HepG2 (cell line): ENCODE results near the gene LNX2. TPM values are rescaled to one million over a fixed set of nuclear protein-coding genes. Genes with fewer than 3 reads are reported as not detected.

Experiments used
- FOXK2 ChIP-seq: fragments of 450-650 bp; IDR thresholded peaks from 2 replicates; pipeline ENCODE4 v1.6.1; 2016
- HMG20A ChIP-seq: IDR thresholded peaks from 2 replicates; pipeline ENCODE4 v1.6.1; 2016; ENCODE audit warnings: borderline replicate concordance
- NFE2L1 ChIP-seq: sonication (generic); formaldehyde crosslinking; IDR thresholded peaks from 2 replicates; pipeline ENCODE4 v1.4.0; 2020; ENCODE audit warnings: missing genetic modification reagents, mild to moderate bottlenecking, borderline replicate concordance
- NFKBIZ ChIP-seq: IDR thresholded peaks from 2 replicates; pipeline ENCODE4 v1.6.1; 2018; ENCODE audit warnings: missing genetic modification reagents, missing compliant biosample characterization
- SMAD9 ChIP-seq: sonication (generic); formaldehyde crosslinking; IDR thresholded peaks from 2 replicates; pipeline ENCODE4 v1.5.1; 2020; ENCODE audit warnings: mild to moderate bottlenecking, missing genetic modification reagents
- ZBTB3 ChIP-seq: sonication (generic); formaldehyde crosslinking; IDR thresholded peaks from 2 replicates; pipeline ENCODE4 v1.4.0; 2020; ENCODE audit warnings: low read depth, mild to moderate bottlenecking, moderate library complexity, missing genetic modification reagents, borderline replicate concordance
- ZFP82 ChIP-seq: sonication (generic); formaldehyde crosslinking; IDR thresholded peaks from 2 replicates; pipeline ENCODE4 v1.5.1; 2020; ENCODE audit warnings: mild to moderate bottlenecking, missing genetic modification reagents, borderline replicate concordance
- ZNF30 ChIP-seq: sonication (generic); formaldehyde crosslinking; IDR thresholded peaks from 2 replicates; pipeline ENCODE4 v1.5.0; 2020; ENCODE audit warnings: mild to moderate bottlenecking, missing genetic modification reagents
- ZNF644 ChIP-seq: IDR thresholded peaks from 2 replicates; pipeline ENCODE4 v1.6.1; 2016; ENCODE audit warnings: low read depth
- ZNF746 ChIP-seq: sonication (generic); formaldehyde crosslinking; IDR thresholded peaks from 2 replicates; pipeline ENCODE4 v1.8.0; 2022; ENCODE audit warnings: mild to moderate bottlenecking, missing genetic modification reagents
- ZNF772 ChIP-seq: sonication (generic); formaldehyde crosslinking; IDR thresholded peaks from 2 replicates; pipeline ENCODE4 v1.5.0; 2020; ENCODE audit warnings: mild to moderate bottlenecking, missing genetic modification reagents
- polyA plus RNA-seq, 8 experiments: library from polyadenylated mRNA; depleted of rRNA in 3 of 8; stranded (reverse) in 7 of 8; unstranded in 1 of 8; fragments of >200 nt; fragmentation: Illumina TruSeq in 4 of 8; extraction: Trizol in 4 of 8; gene quantifications; 2 replicates each; pipeline versions ENCODE4 v1.2.1 to v1.2.3, GENCODE V29; 2011 to 2016; ENCODE audit warnings: low read depth in 4 of 8, missing spikeins in 1 of 8, mixed read lengths in 1 of 8; ENCODE audit not compliant: insufficient read depth in 1 of 8
- total RNA-seq, 5 experiments: library from RNA; depleted of rRNA; stranded (reverse); fragments of >200 nt; fragmentation: Illumina TruSeq; extraction: Trizol; gene quantifications; 2 replicates each; pipeline ENCODE4 v1.2.3, GENCODE V29; 2016; ENCODE audit warnings: low read depth in 1 of 5
- TF ChIP-seq, protein P1 (sequence below), 2 experiments: fragments of 450-650 bp in 1 of 2; sonication (generic) in 1 of 2; formaldehyde crosslinking in 1 of 2; IDR thresholded peaks; 2 replicates each; pipeline versions ENCODE4 v1.6.1 to v1.8.0; 2016 to 2022; ENCODE audit warnings: antibody characterized with exemption in 1 of 2, mild to moderate bottlenecking in 1 of 2, missing genetic modification reagents in 1 of 2
- TF ChIP-seq, protein P2 (sequence below): IDR thresholded peaks from 2 replicates; pipeline ENCODE4 v1.6.1; 2016; ENCODE audit warnings: low read depth, control low read depth
- TF ChIP-seq, protein P3 (sequence below): sonication (generic); formaldehyde crosslinking; IDR thresholded peaks from 2 replicates; pipeline ENCODE4 v1.8.1; 2023; ENCODE audit warnings: mild to moderate bottlenecking, missing genetic modification reagents
- TF ChIP-seq, protein P4 (sequence below): sonication (generic); formaldehyde crosslinking; IDR thresholded peaks from 2 replicates; pipeline ENCODE4 v1.5.1; 2020; ENCODE audit warnings: missing genetic modification reagents, mild to moderate bottlenecking, borderline replicate concordance

LNX2 gene
- total and polyA plus RNA-seq, 2 of the 13 experiments (the other 11 are each of a cell fraction or from before 2014, with no cell fraction given): 9.2 to 9.7 TPM

DNA sequence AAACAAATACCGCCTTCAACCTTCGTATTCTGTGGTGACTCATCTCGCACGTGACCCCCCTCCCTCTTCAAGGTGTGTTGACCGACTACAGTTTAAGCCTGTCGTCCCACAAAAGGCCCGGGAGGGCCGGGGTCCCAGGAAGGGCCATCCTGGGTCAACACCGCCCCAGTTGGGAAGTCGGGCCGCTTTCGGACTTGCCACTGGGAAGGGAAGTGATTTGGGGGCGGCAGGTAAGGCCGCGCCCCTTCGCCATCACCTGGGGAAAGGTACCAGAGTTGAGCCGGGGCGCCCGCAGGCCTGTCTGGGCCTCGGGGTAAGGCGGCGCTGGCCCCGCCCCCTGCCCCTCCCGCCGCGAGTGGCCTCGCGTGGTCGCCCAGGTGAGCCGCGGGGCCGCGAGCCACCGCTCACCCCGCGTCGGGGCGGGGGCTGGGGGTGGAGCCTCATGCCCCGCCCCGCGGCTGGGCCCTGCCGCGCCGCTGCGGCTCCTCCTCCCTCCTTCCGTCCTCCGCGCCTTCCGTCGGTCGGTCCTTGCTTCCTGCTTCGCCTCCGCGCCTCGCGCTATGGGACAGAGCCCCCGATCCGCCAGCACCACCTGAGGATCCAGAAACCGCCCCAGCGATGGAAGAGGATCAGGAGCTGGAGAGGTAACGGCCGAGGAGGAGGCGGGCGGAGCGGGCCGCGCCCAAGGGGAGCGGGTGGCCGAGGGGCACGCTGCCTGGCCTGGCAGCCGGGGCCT lies 1.2 kb upstream of the LNX2 start, which contains the start of gene POLR1D (continued):
- TF ChIP-seq HMG20A (CRISPR knock-in tag): no peak
- no peak for TF ChIP-seq FOXK2
- TF ChIP-seq ZBTB3 (CRISPR knock-in tag): peak; percentile 44; the same call in 1 of the 2 replicates
- TF ChIP-seq ZNF30: no peak
- TF ChIP-seq SMAD9 (CRISPR knock-in tag): no peak
- TF ChIP-seq, protein P1, sequence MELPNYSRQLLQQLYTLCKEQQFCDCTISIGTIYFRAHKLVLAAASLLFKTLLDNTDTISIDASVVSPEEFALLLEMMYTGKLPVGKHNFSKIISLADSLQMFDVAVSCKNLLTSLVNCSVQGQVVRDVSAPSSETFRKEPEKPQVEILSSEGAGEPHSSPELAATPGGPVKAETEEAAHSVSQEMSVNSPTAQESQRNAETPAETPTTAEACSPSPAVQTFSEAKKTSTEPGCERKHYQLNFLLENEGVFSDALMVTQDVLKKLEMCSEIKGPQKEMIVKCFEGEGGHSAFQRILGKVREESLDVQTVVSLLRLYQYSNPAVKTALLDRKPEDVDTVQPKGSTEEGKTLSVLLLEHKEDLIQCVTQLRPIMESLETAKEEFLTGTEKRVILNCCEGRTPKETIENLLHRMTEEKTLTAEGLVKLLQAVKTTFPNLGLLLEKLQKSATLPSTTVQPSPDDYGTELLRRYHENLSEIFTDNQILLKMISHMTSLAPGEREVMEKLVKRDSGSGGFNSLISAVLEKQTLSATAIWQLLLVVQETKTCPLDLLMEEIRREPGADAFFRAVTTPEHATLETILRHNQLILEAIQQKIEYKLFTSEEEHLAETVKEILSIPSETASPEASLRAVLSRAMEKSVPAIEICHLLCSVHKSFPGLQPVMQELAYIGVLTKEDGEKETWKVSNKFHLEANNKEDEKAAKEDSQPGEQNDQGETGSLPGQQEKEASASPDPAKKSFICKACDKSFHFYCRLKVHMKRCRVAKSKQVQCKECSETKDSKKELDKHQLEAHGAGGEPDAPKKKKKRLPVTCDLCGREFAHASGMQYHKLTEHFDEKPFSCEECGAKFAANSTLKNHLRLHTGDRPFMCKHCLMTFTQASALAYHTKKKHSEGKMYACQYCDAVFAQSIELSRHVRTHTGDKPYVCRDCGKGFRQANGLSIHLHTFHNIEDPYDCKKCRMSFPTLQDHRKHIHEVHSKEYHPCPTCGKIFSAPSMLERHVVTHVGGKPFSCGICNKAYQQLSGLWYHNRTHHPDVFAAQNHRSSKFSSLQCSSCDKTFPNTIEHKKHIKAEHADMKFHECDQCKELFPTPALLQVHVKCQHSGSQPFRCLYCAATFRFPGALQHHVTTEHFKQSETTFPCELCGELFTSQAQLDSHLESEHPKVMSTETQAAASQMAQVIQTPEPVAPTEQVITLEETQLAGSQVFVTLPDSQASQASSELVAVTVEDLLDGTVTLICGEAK (IDR thresholded peaks at IDR 0.05): no peak
- TF ChIP-seq, protein P1 (CRISPR knock-in tag; IDR thresholded peaks at IDR 0.05): peak; percentile 73; the same call in 1 of the 2 replicates
- TF ChIP-seq, protein P2, sequence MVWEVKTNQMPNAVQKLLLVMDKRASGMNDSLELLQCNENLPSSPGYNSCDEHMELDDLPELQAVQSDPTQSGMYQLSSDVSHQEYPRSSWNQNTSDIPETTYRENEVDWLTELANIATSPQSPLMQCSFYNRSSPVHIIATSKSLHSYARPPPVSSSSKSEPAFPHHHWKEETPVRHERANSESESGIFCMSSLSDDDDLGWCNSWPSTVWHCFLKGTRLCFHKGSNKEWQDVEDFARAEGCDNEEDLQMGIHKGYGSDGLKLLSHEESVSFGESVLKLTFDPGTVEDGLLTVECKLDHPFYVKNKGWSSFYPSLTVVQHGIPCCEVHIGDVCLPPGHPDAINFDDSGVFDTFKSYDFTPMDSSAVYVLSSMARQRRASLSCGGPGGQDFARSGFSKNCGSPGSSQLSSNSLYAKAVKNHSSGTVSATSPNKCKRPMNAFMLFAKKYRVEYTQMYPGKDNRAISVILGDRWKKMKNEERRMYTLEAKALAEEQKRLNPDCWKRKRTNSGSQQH (CRISPR knock-in tag): no peak
- peak; percentile 75; the same call in 1 of the 2 replicates for TF ChIP-seq ZNF772 (CRISPR knock-in tag)
- TF ChIP-seq ZNF644 (CRISPR knock-in tag): no peak
- TF ChIP-seq, protein P3, sequence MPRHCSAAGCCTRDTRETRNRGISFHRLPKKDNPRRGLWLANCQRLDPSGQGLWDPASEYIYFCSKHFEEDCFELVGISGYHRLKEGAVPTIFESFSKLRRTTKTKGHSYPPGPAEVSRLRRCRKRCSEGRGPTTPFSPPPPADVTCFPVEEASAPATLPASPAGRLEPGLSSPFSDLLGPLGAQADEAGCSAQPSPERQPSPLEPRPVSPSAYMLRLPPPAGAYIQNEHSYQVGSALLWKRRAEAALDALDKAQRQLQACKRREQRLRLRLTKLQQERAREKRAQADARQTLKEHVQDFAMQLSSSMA: 0 out of 2 replicates have a peak, but pooled peaks have one; percentile 35
- no peak for TF ChIP-seq NFKBIZ
- TF ChIP-seq ZFP82 (CRISPR knock-in tag): no peak
- TF ChIP-seq NFE2L1: no peak
- no peak for TF ChIP-seq ZNF746 (CRISPR knock-in tag)
- TF ChIP-seq, protein P4, sequence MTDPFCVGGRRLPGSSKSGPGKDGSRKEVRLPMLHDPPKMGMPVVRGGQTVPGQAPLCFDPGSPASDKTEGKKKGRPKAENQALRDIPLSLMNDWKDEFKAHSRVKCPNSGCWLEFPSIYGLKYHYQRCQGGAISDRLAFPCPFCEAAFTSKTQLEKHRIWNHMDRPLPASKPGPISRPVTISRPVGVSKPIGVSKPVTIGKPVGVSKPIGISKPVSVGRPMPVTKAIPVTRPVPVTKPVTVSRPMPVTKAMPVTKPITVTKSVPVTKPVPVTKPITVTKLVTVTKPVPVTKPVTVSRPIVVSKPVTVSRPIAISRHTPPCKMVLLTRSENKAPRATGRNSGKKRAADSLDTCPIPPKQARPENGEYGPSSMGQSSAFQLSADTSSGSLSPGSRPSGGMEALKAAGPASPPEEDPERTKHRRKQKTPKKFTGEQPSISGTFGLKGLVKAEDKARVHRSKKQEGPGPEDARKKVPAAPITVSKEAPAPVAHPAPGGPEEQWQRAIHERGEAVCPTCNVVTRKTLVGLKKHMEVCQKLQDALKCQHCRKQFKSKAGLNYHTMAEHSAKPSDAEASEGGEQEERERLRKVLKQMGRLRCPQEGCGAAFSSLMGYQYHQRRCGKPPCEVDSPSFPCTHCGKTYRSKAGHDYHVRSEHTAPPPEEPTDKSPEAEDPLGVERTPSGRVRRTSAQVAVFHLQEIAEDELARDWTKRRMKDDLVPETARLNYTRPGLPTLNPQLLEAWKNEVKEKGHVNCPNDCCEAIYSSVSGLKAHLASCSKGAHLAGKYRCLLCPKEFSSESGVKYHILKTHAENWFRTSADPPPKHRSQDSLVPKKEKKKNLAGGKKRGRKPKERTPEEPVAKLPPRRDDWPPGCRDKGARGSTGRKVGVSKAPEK: 0 out of 2 replicates have a peak, but pooled peaks have one; percentile 40
